ENCODE results near the gene MGP. TPM values are rescaled to one million over a fixed set of nuclear protein-coding genes. Genes with fewer than 3 reads are reported as not detected.
A peak's percentile ranks its signal among the peaks of the same experiment; 100 is the strongest.

Gene MGP
- total and polyA plus RNA-seq, 2 of the 4 experiments (the other 2 are of a cell fraction): 1.4 to 2.7 TPM

- Histone ChIP-seq H4K5ac (ENCODE audit: low read depth, low read length) (no peak overlapping the region), H2BK20ac (ENCODE audit: low read depth, low read length) (no peak overlapping the region), H3K23ac (ENCODE audit: low read depth, low read length) (no peak overlapping the region), H3K27me3 (ENCODE audit: control insufficient read depth, insufficient read depth, low read length) (no peaks in the 10 kb centered on the region), H3K79me1 (ENCODE audit: low read depth in 1 of 2, low read length in 2 of 2) (no peaks in the 10 kb centered on the region), H4K20me1 (ENCODE audit: insufficient read depth, low read length) (no peaks in the 10 kb centered on the region), H3K9me3 (ENCODE audit: control insufficient read depth, insufficient read depth, low read length) (no peaks in the 10 kb centered on the region; the same call in 1 of the 2 replicates), H2AFZ (replicated peaks; ENCODE audit: low read length, poor library complexity) (peak overlapping the region; percentile 43), H2BK5ac (ENCODE audit: low read depth, low read length, poor library complexity, severe bottlenecking) (no peak overlapping the region), H3K9ac (ENCODE audit: low read depth, low read length) (no peak overlapping the region), H2BK15ac (ENCODE audit: low read depth, low read length) (no peak overlapping the region), H2AK9ac (replicated peaks; ENCODE audit: low read depth, low read length, poor library complexity) (no peak overlapping the region), H3K9me1 (ENCODE audit: insufficient read depth, low read length) (no peaks in the 10 kb centered on the region), H3K18ac (ENCODE audit: low read depth, low read length) (no peak overlapping the region), H3K4ac (ENCODE audit: low read depth, low read length) (no peak overlapping the region), H4K8ac (ENCODE audit: low read depth in 2 of 2, low read length in 2 of 2) (no peak overlapping the region), H3K4me1 (ENCODE audit: control insufficient read depth, insufficient read depth, low read length) (no peaks in the 10 kb centered on the region), H3K36me3 (ENCODE audit: control insufficient read depth, insufficient read depth, low read length) (no peaks in the 10 kb centered on the region), H4K91ac (ENCODE audit: insufficient read depth, low read depth, low read length) (no peak overlapping the region), H3K14ac (replicated peaks; ENCODE audit: low read depth, low read length) (no peak overlapping the region), H3K27ac (ENCODE audit: insufficient read depth, low read length) (no peak overlapping the region), H2AK5ac (ENCODE audit: low read depth, low read length) (no peak overlapping the region), H3K4me2 (ENCODE audit: low read depth, low read length) (no peak overlapping the region), H3K56ac (ENCODE audit: extremely low read depth, insufficient read depth, low read length) (no peak overlapping the region), H3K4me3 (ENCODE audit: insufficient read depth, low read depth, low read length) (no peak overlapping the region), H2BK120ac (ENCODE audit: low read depth, low read length) (no peak overlapping the region)
- ChIA-PET CTCF (interaction anchor here (0.9 kb wide), 2 partner anchors 8 to 46 kb away, joined by 3 to 5 read pairs; no protein-coding TSS in a partner anchor), POLR2A (ENCODE audit: unreplicated experiment) (no interaction called here)
- BruUV-seq (replicated peaks): no TSS peak
- intact Hi-C loops (cut with micrococcal nuclease): no loop called here
- dilution Hi-C loops (cut with HindIII; ENCODE audit: low sequenced_read_pairs, unreplicated experiment): no loop called here
- in situ Hi-C loops (cut with MboI; ENCODE audit: low sequenced_read_pairs): no loop called here
- TF ChIP-seq RAD21 (IDR thresholded peaks at IDR 0.05; ENCODE audit: low read length): no peak
- TF ChIP-seq, protein P1, sequence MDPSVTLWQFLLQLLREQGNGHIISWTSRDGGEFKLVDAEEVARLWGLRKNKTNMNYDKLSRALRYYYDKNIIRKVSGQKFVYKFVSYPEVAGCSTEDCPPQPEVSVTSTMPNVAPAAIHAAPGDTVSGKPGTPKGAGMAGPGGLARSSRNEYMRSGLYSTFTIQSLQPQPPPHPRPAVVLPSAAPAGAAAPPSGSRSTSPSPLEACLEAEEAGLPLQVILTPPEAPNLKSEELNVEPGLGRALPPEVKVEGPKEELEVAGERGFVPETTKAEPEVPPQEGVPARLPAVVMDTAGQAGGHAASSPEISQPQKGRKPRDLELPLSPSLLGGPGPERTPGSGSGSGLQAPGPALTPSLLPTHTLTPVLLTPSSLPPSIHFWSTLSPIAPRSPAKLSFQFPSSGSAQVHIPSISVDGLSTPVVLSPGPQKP (IDR thresholded peaks at IDR 0.05; ENCODE audit: borderline replicate concordance, low read depth, low read length): no peak
- TF ChIP-seq MAFK (IDR thresholded peaks at IDR 0.05; ENCODE audit: low read depth, low read length): no peak
- no peak for TF ChIP-seq MXI1 (IDR thresholded peaks at IDR 0.05; ENCODE audit: borderline replicate concordance, low read depth, low read length)
- TF ChIP-seq, protein P2, sequence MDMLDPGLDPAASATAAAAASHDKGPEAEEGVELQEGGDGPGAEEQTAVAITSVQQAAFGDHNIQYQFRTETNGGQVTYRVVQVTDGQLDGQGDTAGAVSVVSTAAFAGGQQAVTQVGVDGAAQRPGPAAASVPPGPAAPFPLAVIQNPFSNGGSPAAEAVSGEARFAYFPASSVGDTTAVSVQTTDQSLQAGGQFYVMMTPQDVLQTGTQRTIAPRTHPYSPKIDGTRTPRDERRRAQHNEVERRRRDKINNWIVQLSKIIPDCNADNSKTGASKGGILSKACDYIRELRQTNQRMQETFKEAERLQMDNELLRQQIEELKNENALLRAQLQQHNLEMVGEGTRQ (IDR thresholded peaks at IDR 0.05; ENCODE audit: low read depth, low read length): no peak
- TF ChIP-seq, protein P3, sequence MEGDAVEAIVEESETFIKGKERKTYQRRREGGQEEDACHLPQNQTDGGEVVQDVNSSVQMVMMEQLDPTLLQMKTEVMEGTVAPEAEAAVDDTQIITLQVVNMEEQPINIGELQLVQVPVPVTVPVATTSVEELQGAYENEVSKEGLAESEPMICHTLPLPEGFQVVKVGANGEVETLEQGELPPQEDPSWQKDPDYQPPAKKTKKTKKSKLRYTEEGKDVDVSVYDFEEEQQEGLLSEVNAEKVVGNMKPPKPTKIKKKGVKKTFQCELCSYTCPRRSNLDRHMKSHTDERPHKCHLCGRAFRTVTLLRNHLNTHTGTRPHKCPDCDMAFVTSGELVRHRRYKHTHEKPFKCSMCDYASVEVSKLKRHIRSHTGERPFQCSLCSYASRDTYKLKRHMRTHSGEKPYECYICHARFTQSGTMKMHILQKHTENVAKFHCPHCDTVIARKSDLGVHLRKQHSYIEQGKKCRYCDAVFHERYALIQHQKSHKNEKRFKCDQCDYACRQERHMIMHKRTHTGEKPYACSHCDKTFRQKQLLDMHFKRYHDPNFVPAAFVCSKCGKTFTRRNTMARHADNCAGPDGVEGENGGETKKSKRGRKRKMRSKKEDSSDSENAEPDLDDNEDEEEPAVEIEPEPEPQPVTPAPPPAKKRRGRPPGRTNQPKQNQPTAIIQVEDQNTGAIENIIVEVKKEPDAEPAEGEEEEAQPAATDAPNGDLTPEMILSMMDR (conservative IDR thresholded peaks at IDR 0.05; ENCODE audit: low read depth, low read length): no peak
- TF ChIP-seq SMC3 (IDR thresholded peaks at IDR 0.05; ENCODE audit: low read depth, low read length): no peak
- no peak for TF ChIP-seq MAZ (IDR thresholded peaks at IDR 0.05; ENCODE audit: borderline replicate concordance, low read depth, low read length)
- TF ChIP-seq NFE2L2 (IDR thresholded peaks at IDR 0.05; ENCODE audit: low read depth, low read length): no peak
- no peak for TF ChIP-seq RFX5 (IDR thresholded peaks at IDR 0.05; ENCODE audit: low read depth, low read length)
- no peak for TF ChIP-seq FOS (IDR thresholded peaks at IDR 0.05; ENCODE audit: low read depth, low read length)
- TF ChIP-seq POLR2A (IDR thresholded peaks at IDR 0.05; ENCODE audit: low read depth, low read length): no peak
- no peak for TF ChIP-seq CHD1 (IDR thresholded peaks at IDR 0.05; ENCODE audit: low read depth, low read length)
- TF ChIP-seq BHLHE40 (IDR thresholded peaks at IDR 0.05; ENCODE audit: low read depth, low read length): no peak
- WGBS, 2 experiments (ENCODE audit: extremely low coverage in 2 of 2, insufficient read length in 1 of 2): no CpG with 5 or more reads among the region's 3 CpGs
- DNase-seq (peak; percentile 6), ATAC-seq (ENCODE audit: low read depth) (peak; percentile 24)
Observed at GRCh38 chr12:14868916-14869506, 16.6 kb downstream of the MGP start.

Data from IMR-90 (cell line).